ENCODE measurements around the gene SERPINA9.
"Not testable (repeated sequence)": the region's sequence is repeated elsewhere in the genome, so short reads cannot be mapped to it uniquely, and the experiment has no call there.

Gene SERPINA9

GRCh38 chr14:94517641-94518257 is 41.8 kb upstream of the SERPINA9 start:
- no peak overlapping the region for H3K27ac ChIP-seq (ENCODE audit: low read depth, low read length)
- H3K4me2 ChIP-seq (ENCODE audit: low read length): no peak overlapping the region
- H3K79me2 ChIP-seq (ENCODE audit: control insufficient read depth, insufficient read depth, low read length): no peaks in the 10 kb centered on the region
- H3K4ac ChIP-seq (ENCODE audit: low read depth, low read length): no peak overlapping the region
- no peak overlapping the region for H3K56ac ChIP-seq (ENCODE audit: low read length)
- no peak overlapping the region for H2BK120ac ChIP-seq (ENCODE audit: low read depth, low read length)
- H4K5ac ChIP-seq (ENCODE audit: low read length): no peak overlapping the region
- no peak overlapping the region for H3K23ac ChIP-seq (ENCODE audit: low read length)
- no peak overlapping the region for H3K4me3 ChIP-seq (ENCODE audit: low read length)
- no peak overlapping the region for H3K18ac ChIP-seq (ENCODE audit: low read length)
- H4K8ac ChIP-seq (ENCODE audit: low read depth, low read length): no peak overlapping the region
- peak; percentile 38 for DNase-seq
- no peak overlapping the region for H2BK15ac ChIP-seq (replicated peaks; ENCODE audit: low read depth)
- no peak overlapping the region for H2AK5ac ChIP-seq (ENCODE audit: low read length)
- no peaks in the 10 kb centered on the region for H3K27me3 ChIP-seq (ENCODE audit: insufficient read depth, low read length, poor library complexity)
- no CpG with 5 or more reads among the region's 7 CpGs for WGBS (ENCODE audit: extremely low coverage, insufficient coverage, low lambda C conversion rate)
- no peaks in the 10 kb centered on the region for H3K79me1 ChIP-seq (ENCODE audit: low read length)
- no peak overlapping the region for H3K9ac ChIP-seq (ENCODE audit: low read length)
- no peaks in the 10 kb centered on the region for H3K36me3 ChIP-seq (ENCODE audit: control insufficient read depth, insufficient read depth, low read length)
- no peaks in the 10 kb centered on the region for H3K4me1 ChIP-seq (ENCODE audit: control insufficient read depth, low read depth, low read length)
- H2BK5ac ChIP-seq (ENCODE audit: low read length): no peak overlapping the region

GRCh38 chr14:94517248-94517640 is 41.2 kb upstream of the SERPINA9 start:
- H3K56ac ChIP-seq (ENCODE audit: low read length): no peak overlapping the region

GRCh38 chr14:94515856-94516255 is 39.9 kb upstream of the SERPINA9 start:
- no peaks in the 10 kb centered on the region for H3K4me1 ChIP-seq (ENCODE audit: control insufficient read depth, low read depth, low read length)
- no peak overlapping the region for H3K56ac ChIP-seq (ENCODE audit: low read length)
- H3K36me3 ChIP-seq (ENCODE audit: control insufficient read depth, insufficient read depth, low read length): no peaks in the 10 kb centered on the region
- H2AK5ac ChIP-seq (ENCODE audit: low read length): no peak overlapping the region
- H2BK5ac ChIP-seq (ENCODE audit: low read length): no peak overlapping the region
- H2BK120ac ChIP-seq (ENCODE audit: low read depth, low read length): no peak overlapping the region
- no peaks in the 10 kb centered on the region for H3K27me3 ChIP-seq (ENCODE audit: insufficient read depth, low read length, poor library complexity)
- WGBS (ENCODE audit: extremely low coverage, insufficient coverage, low lambda C conversion rate): no CpG with 5 or more reads among the region's 6 CpGs
- H2BK15ac ChIP-seq (replicated peaks; ENCODE audit: low read depth): no peak overlapping the region
- no peaks in the 10 kb centered on the region for H3K79me2 ChIP-seq (ENCODE audit: control insufficient read depth, insufficient read depth, low read length)
- H3K18ac ChIP-seq (ENCODE audit: low read length): no peak overlapping the region
- no peak overlapping the region for H3K9ac ChIP-seq (ENCODE audit: low read length)
- H3K4me3 ChIP-seq (ENCODE audit: low read length): no peak overlapping the region
- H4K8ac ChIP-seq (ENCODE audit: low read depth, low read length): no peak overlapping the region
- H3K79me1 ChIP-seq (ENCODE audit: low read length): no peaks in the 10 kb centered on the region
- no peak overlapping the region for H3K23ac ChIP-seq (ENCODE audit: low read length)
- DNase-seq: no peak
- no peak overlapping the region for H3K27ac ChIP-seq (ENCODE audit: low read depth, low read length)
- H3K4me2 ChIP-seq (ENCODE audit: low read length): no peak overlapping the region
- no peak overlapping the region for H3K4ac ChIP-seq (ENCODE audit: low read depth, low read length)
- no peak overlapping the region for H4K5ac ChIP-seq (ENCODE audit: low read length)

More at GRCh38 chr14:94517248-94517640, 41.2 kb upstream of the SERPINA9 start:
- Histone ChIP-seq H3K4me1 (ENCODE audit: control insufficient read depth, low read depth, low read length) (no peaks in the 10 kb centered on the region), H3K79me1 (ENCODE audit: low read length) (no peaks in the 10 kb centered on the region), H4K8ac (ENCODE audit: low read depth, low read length) (no peak overlapping the region), H2BK120ac (ENCODE audit: low read depth, low read length) (no peak overlapping the region), H3K4me2 (ENCODE audit: low read length) (no peak overlapping the region), H3K4me3 (ENCODE audit: low read length) (no peak overlapping the region), H3K79me2 (ENCODE audit: control insufficient read depth, insufficient read depth, low read length) (no peaks in the 10 kb centered on the region), H3K27ac (ENCODE audit: low read depth, low read length) (no peak overlapping the region), H2AK5ac (ENCODE audit: low read length) (no peak overlapping the region), H4K5ac (ENCODE audit: low read length) (no peak overlapping the region), H3K18ac (ENCODE audit: low read length) (no peak overlapping the region), H3K36me3 (ENCODE audit: control insufficient read depth, insufficient read depth, low read length) (no peaks in the 10 kb centered on the region), H3K4ac (ENCODE audit: low read depth, low read length) (no peak overlapping the region), H3K9ac (ENCODE audit: low read length) (no peak overlapping the region), H2BK5ac (ENCODE audit: low read length) (no peak overlapping the region), H3K27me3 (ENCODE audit: insufficient read depth, low read length, poor library complexity) (no peaks in the 10 kb centered on the region), H2BK15ac (replicated peaks; ENCODE audit: low read depth) (no peak overlapping the region), H3K23ac (ENCODE audit: low read length) (no peak overlapping the region)
- WGBS (ENCODE audit: extremely low coverage, insufficient coverage, low lambda C conversion rate): no CpG with 5 or more reads among the region's 10 CpGs
- no peak for DNase-seq

GRCh38 chr14:94515426-94515825 is 39.4 kb upstream of the SERPINA9 start:
- no peak for DNase-seq
- Histone ChIP-seq H4K5ac (ENCODE audit: low read length) (no peak overlapping the region), H2BK120ac (ENCODE audit: low read depth, low read length) (no peak overlapping the region), H3K79me1 (ENCODE audit: low read length) (no peaks in the 10 kb centered on the region), H3K4ac (ENCODE audit: low read depth, low read length) (no peak overlapping the region), H3K27ac (ENCODE audit: low read depth, low read length) (no peak overlapping the region), H3K9ac (ENCODE audit: low read length) (no peak overlapping the region), H4K8ac (ENCODE audit: low read depth, low read length) (no peak overlapping the region), H3K36me3 (ENCODE audit: control insufficient read depth, insufficient read depth, low read length) (no peaks in the 10 kb centered on the region), H3K23ac (ENCODE audit: low read length) (no peak overlapping the region), H3K27me3 (ENCODE audit: insufficient read depth, low read length, poor library complexity) (no peaks in the 10 kb centered on the region), H3K79me2 (ENCODE audit: control insufficient read depth, insufficient read depth, low read length) (no peaks in the 10 kb centered on the region), H3K4me2 (ENCODE audit: low read length) (no peak overlapping the region), H3K56ac (ENCODE audit: low read length) (no peak overlapping the region), H3K4me3 (ENCODE audit: low read length) (no peak overlapping the region), H2BK15ac (replicated peaks; ENCODE audit: low read depth) (no peak overlapping the region), H2BK5ac (ENCODE audit: low read length) (no peak overlapping the region), H2AK5ac (ENCODE audit: low read length) (no peak overlapping the region), H3K18ac (ENCODE audit: low read length) (no peak overlapping the region), H3K4me1 (ENCODE audit: control insufficient read depth, low read depth, low read length) (no peaks in the 10 kb centered on the region)
- no CpG with 5 or more reads among the region's 9 CpGs for WGBS (ENCODE audit: extremely low coverage, insufficient coverage, low lambda C conversion rate)

DNA sequence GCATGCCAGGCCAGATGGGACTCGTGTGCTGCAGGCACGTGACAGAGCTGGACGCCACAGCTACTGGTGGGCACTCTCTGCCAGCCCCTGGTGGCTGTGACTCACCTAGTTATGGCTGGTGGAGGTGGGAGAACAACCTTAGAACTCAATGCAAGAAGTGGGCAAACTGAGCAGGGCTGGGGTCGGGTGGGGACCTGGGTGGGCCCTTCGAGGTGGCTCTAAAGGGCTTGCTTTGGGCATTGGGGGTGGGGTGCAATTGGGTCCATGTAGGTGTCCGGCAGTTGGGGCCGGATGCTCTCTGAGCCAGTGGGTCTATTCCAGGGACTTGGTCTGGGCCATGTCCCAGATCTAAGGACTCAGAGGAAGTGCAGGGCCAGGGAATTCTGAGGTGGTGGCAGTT is 38.4 kb upstream of the SERPINA9 start:
- no peak overlapping the region for H2BK120ac ChIP-seq (ENCODE audit: low read depth, low read length)
- H3K9ac ChIP-seq (ENCODE audit: low read length): no peak overlapping the region
- no CpG with 5 or more reads among the region's 7 CpGs for WGBS (ENCODE audit: extremely low coverage, insufficient coverage, low lambda C conversion rate)
- H3K4me3 ChIP-seq (ENCODE audit: low read length): no peak overlapping the region
- no peaks in the 10 kb centered on the region for H3K79me1 ChIP-seq (ENCODE audit: low read length)
- H3K36me3 ChIP-seq (ENCODE audit: control insufficient read depth, insufficient read depth, low read length): no peaks in the 10 kb centered on the region
- no peak overlapping the region for H3K4me2 ChIP-seq (ENCODE audit: low read length)
- no peak overlapping the region for H2BK15ac ChIP-seq (replicated peaks; ENCODE audit: low read depth)
- no peaks in the 10 kb centered on the region for H3K79me2 ChIP-seq (ENCODE audit: control insufficient read depth, insufficient read depth, low read length)
- no peak overlapping the region for H2AK5ac ChIP-seq (ENCODE audit: low read length)
- no peak overlapping the region for H4K5ac ChIP-seq (ENCODE audit: low read length)
- no peak overlapping the region for H3K23ac ChIP-seq (ENCODE audit: low read length)
- no peak overlapping the region for H4K8ac ChIP-seq (ENCODE audit: low read depth, low read length)
- DNase-seq: no peak
- H2BK5ac ChIP-seq (ENCODE audit: low read length): no peak overlapping the region
- no peaks in the 10 kb centered on the region for H3K27me3 ChIP-seq (ENCODE audit: insufficient read depth, low read length, poor library complexity)
- H3K4ac ChIP-seq (ENCODE audit: low read depth, low read length): no peak overlapping the region
- no peak overlapping the region for H3K56ac ChIP-seq (ENCODE audit: low read length)
- H3K27ac ChIP-seq (ENCODE audit: low read depth, low read length): no peak overlapping the region
- H3K18ac ChIP-seq (ENCODE audit: low read length): no peak overlapping the region
- H3K4me1 ChIP-seq (ENCODE audit: control insufficient read depth, low read depth, low read length): no peaks in the 10 kb centered on the region

DNA sequence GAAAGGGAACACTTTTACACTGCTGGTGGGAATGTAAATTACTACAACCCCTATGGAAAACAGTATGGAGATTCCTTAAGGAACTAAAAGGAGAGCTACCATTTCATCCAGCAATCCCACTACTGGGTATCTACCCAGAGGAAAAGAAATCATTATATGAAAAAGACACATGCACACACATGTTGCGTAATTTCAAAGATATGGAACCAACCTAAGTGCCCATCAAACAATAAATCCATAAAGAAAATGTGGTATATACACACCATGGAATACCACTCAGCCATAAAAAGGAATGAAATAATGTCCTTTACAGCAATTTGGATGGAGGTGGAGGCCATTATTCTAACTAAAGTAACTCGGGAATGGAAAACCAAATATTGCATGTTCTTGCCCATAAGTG is 34.5 kb upstream of the SERPINA9 start:
- not testable (repeated sequence) for H4K5ac ChIP-seq (ENCODE audit: low read length); H2BK5ac ChIP-seq (ENCODE audit: low read length); H3K56ac ChIP-seq (ENCODE audit: low read length); H3K4me3 ChIP-seq (ENCODE audit: low read length); H3K36me3 ChIP-seq (ENCODE audit: control insufficient read depth, insufficient read depth, low read length); H3K18ac ChIP-seq (ENCODE audit: low read length); H3K79me2 ChIP-seq (ENCODE audit: control insufficient read depth, insufficient read depth, low read length); DNase-seq; H3K4me1 ChIP-seq (ENCODE audit: control insufficient read depth, low read depth, low read length); H2BK15ac ChIP-seq (replicated peaks; ENCODE audit: low read depth); H3K23ac ChIP-seq (ENCODE audit: low read length); H2AK5ac ChIP-seq (ENCODE audit: low read length); H2BK120ac ChIP-seq (ENCODE audit: low read depth, low read length); H3K27me3 ChIP-seq (ENCODE audit: insufficient read depth, low read length, poor library complexity); H3K4ac ChIP-seq (ENCODE audit: low read depth, low read length); H3K79me1 ChIP-seq (ENCODE audit: low read length); H3K9ac ChIP-seq (ENCODE audit: low read length); H4K8ac ChIP-seq (ENCODE audit: low read depth, low read length); H3K4me2 ChIP-seq (ENCODE audit: low read length); H3K27ac ChIP-seq (ENCODE audit: low read depth, low read length)
- no CpG with 5 or more reads among the region's 2 CpGs for WGBS (ENCODE audit: extremely low coverage, insufficient coverage, low lambda C conversion rate)

Data from mesendoderm (in vitro differentiated cells).